ENCODE measurements around the gene TMEM53.
A peak's percentile ranks its signal among the peaks of the same experiment; 100 is the strongest.

The TMEM53 gene

DNA sequence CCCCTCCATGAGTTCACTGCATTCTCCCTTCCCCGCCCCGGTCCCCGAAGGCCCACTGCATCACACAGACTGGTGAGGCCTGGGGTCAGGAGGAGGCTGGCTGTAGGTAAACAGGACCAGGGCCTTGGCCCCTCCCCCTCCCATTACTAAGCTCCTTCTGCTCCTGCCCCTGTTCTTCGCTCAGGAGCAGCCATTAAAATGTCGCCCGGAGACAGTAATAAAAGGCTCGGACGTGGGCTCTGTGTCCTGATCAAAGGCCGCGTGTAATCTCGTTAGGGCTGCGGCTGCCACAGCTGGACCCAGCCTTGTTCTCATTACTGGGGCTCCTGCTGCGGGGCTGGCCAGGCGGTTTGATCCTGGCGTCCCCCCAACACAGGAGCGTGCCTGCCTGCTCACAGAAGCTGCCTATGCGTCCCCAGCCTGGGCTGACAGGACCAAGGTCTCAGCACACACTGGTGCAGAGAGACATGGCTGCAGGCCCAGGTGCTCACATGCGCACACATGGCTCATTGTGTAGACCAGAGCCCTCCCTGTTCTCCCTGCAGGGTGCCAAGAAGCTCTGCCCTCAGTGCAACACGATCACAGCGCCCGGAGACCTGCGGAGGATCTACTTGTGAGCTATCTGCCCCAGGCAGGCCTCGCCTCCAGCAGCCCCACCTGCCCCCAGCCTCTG lies 24.0 kb downstream of the TMEM53 start:
- Mint-ChIP-seq H3K36me3 (ENCODE audit: low read depth) (peaks cover 82% of the 10 kb centered on the region), H3K4me1 (ENCODE audit: low read depth) (no peaks in the 10 kb centered on the region), H3K27me3 (no peaks in the 10 kb centered on the region), H3K9me3 (no peaks in the 10 kb centered on the region), H3K27ac (peak overlapping the region; percentile 11), H3K4me3 (no peak overlapping the region)
- no peak for DNase-seq

DNA sequence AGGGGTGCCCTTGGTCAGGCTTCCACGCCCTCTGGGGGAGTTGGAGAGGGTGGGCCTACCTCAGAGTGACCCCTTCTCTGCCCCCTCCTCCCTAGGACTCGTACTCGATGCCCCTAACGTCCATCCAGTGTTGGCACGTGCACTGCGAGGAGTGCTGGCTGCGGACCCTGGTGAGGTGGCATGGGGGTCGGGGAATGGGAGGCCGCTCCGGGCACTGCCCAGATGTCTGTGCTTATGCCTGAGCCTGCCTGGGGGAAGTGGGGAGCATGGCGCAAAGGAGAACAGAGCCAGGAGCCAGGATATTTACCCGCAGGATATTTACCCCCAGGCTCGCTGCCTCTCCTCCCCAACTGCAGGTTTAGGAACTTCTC lies 24.5 kb downstream of the TMEM53 start:
- no peak for DNase-seq
- no peak overlapping the region for H3K27ac Mint-ChIP-seq
- peaks cover 86% of the 10 kb centered on the region for H3K36me3 Mint-ChIP-seq (ENCODE audit: low read depth)
- no peaks in the 10 kb centered on the region for H3K9me3 Mint-ChIP-seq
- H3K4me1 Mint-ChIP-seq (ENCODE audit: low read depth), result no peaks in the 10 kb centered on the region
- no peak overlapping the region for H3K4me3 Mint-ChIP-seq
- H3K27me3 Mint-ChIP-seq, result no peaks in the 10 kb centered on the region

DNA sequence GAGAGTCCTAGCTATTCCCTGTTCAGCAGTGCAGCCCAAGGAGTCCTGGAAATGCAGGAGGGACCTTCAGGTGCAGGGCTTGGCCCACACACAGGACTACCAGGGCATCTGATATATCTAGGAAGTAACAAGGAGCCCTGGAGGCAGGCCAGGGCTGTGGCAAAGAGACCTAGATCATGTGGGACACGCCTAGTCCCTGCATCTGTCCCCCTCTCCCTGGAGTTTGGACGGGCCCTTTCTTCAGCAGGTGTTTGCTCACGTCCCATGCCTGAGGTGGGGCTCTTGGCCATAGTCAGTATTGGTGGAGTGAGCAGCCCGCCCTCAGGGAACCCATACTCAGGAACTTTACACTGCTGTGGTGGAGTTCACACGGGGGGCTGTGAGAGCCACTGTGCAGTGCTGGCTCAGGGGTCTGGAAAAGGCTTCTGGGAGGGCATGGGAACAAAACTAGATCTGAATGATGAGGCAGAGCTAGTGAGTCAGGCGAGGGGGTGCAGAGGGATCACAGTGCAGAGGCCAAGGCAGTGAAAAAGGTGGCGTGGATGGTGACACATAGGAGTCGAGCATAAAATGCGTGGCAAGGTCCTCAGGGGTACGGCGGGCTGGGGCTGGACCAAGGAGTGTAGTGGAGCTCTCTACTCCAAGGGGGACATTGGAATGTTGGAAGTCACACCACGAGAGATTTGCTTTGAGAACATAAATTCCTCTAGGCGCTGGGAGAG lies 25.6 kb downstream of the TMEM53 start:
- peaks cover 90% of the 10 kb centered on the region for H3K36me3 Mint-ChIP-seq (ENCODE audit: low read depth)
- no peaks in the 10 kb centered on the region for H3K9me3 Mint-ChIP-seq
- H3K4me1 Mint-ChIP-seq (ENCODE audit: low read depth), result no peaks in the 10 kb centered on the region
- H3K27me3 Mint-ChIP-seq, result no peaks in the 10 kb centered on the region
- H3K27ac Mint-ChIP-seq, result peak overlapping the region; percentile 47
- DNase-seq, result no peak
- H3K4me3 Mint-ChIP-seq, result no peak overlapping the region

DNA sequence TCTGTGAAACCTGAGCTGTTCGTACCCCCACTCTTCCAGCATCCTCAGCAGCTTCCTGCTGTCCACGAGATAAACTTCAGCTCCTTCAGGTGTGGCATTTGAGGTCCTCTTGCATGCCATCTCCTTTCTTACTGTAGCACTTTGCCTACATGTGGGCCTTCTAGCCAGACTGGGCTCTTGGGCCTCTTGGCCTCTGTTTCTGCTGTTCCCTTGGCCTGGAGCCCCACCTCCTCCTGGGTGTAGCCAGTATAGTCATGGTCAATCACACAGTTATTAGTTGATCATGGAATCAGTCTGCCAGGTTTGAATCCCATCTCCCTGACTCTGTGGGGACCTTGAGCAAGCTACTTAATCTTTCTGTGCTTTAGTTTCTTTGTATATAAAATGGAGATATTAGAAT lies 26.4 kb downstream of the TMEM53 start:
- peaks cover 94% of the 10 kb centered on the region for H3K36me3 Mint-ChIP-seq (ENCODE audit: low read depth)
- no peaks in the 10 kb centered on the region for H3K4me1 Mint-ChIP-seq (ENCODE audit: low read depth)
- no peaks in the 10 kb centered on the region for H3K27me3 Mint-ChIP-seq
- DNase-seq, result no peak
- no peak overlapping the region for H3K4me3 Mint-ChIP-seq
- no peaks in the 10 kb centered on the region for H3K9me3 Mint-ChIP-seq
- peak overlapping the region; percentile 47 for H3K27ac Mint-ChIP-seq

DNA sequence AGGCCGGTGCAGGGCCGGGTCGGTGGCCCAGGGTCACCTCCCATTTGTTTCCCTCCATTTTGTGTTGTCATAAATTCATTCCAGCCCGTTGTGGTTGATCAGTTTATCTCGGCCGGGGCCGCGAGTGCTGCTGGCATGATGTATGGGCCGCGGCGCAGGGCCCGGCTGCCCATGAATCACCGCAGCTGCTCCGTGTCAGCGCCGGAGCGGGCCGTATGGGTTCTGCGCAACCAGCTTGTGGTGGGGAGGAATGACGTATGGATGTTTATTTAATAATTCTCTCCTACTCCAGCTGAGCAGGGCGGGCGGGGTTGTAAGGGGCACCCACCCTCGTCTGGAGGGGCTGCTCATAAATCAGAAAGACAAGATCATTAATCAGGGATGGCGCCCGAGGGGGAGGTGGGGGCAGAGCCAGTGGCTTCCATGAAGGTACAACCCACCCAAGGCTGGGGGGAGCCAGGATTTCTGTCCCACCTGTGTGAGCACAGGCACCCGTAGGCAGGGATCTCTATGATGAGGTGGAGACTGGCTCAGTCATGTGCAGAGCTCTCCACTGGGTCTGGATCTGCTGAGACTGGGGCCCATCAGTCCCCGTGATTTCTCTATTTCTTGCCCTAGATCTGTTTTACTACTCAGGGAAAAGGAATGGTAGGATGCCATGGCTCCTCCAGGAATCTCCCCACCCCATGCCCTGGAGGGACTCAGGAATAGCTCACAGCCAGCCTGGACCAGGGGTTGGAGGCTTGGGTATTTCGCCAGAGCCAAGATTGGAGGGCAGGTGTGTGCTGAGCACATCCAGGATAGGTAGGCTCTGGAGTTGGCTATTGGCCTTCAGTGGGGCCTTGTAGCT lies 27.8 kb downstream of the TMEM53 start:
- no peaks in the 10 kb centered on the region for H3K27me3 Mint-ChIP-seq
- peak overlapping the region; percentile 58 for H3K27ac Mint-ChIP-seq
- H3K4me1 Mint-ChIP-seq (ENCODE audit: low read depth), result peaks cover 3% of the 10 kb centered on the region
- no peaks in the 10 kb centered on the region for H3K9me3 Mint-ChIP-seq
- no peak for DNase-seq
- peaks cover 99% of the 10 kb centered on the region for H3K36me3 Mint-ChIP-seq (ENCODE audit: low read depth)
- no peak overlapping the region for H3K4me3 Mint-ChIP-seq

DNA sequence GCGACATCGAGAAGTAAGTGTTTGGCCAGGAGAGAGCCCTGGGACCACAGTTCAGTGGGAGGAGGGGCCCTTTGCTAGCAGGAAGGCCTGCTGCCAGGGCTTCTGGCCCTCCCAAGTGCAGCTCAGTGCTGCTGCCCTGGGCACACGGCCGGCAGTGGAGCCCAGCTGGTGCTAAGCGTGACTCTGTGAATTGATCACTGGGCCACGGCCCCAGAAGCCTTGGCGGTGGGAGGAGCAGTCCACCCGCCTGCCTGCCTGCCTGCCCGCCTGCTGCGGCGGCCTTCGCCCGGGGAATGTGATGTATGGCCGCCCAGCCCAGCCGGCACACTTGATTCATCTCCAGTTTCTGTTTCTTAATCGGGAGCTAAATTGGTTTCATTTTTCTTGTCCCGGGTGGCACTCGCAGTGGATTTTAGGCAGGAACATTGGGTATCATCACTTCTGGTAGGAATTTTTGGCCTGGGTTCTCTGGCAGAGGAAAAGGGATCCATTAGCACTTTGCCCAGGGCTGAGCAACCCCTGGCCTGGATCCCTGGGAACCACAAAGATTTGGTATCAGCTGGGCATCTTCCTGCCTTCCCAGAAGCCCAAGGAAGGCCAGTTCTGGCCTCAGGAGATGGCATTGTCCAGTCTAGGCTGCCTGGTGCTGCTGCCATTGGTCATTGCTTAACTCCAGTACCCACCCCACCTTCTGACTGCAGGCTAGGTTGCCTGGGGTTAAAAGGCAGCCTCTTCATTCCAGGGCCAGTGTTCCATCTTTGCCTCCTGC lies 28.6 kb downstream of the TMEM53 start:
- Mint-ChIP-seq H3K36me3 (ENCODE audit: low read depth) (peaks cover 99% of the 10 kb centered on the region), H3K4me3 (no peak overlapping the region), H3K27ac (peak overlapping the region; percentile 66), H3K27me3 (no peaks in the 10 kb centered on the region), H3K4me1 (ENCODE audit: low read depth) (peaks cover 5% of the 10 kb centered on the region), H3K9me3 (no peaks in the 10 kb centered on the region)
- DNase-seq, result no peak

DNA sequence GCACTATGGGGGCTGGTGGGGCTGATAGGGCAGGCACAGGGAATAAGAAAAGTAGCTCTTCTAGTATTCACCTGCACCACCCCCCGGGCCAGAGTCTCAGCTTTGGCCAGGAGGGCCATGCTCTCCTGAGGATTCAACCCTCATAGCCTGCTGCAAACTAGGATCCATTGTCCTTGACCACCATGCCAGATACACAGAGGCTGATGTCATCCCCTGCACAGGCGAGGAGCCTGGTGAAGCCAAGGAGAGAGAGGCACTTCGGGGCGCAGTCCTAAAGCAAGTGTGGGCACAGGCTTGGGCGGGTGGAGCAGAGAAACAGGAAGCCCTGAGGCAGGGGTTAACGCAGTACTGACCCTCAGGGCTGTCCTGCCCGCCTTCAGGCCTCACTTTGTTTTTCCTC lies 29.5 kb downstream of the TMEM53 start:
- Mint-ChIP-seq H3K9me3 (no peaks in the 10 kb centered on the region), H3K27me3 (no peaks in the 10 kb centered on the region), H3K4me1 (ENCODE audit: low read depth) (peaks cover 5% of the 10 kb centered on the region), H3K36me3 (ENCODE audit: low read depth) (peaks cover 99% of the 10 kb centered on the region), H3K4me3 (no peak overlapping the region), H3K27ac (peak overlapping the region; percentile 54)
- DNase-seq, result no peak

DNA sequence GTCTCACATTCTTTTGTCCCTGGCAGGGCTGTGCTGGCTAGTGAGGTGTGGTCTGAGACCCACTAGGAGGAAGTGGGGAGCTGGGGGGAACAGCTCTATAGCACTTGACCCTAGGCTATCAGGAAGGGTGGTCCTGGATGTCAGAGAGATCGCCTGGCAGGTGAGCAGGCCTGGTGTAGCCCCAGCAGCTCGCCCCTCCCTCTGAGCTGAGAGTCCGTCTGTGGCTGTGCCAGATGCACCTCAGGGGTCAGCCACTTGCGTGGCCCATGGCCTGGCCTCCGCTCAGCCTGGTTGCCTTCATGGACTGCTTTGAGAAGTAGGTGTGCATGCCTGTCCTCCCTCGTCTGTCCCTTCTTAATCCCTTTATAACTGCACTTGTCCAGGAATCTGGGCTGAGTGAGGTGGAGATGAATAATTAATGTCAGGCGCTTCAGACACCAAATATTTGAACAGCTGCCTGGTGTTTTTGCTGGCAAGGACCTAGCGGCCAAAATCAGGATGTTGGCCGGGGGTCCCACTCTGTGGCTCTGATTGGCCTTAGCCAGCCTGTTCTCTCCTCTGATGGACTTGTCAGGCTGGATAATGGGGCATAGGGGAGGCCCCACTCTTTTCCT lies 30.5 kb downstream of the TMEM53 start:
- Mint-ChIP-seq H3K4me1 (ENCODE audit: low read depth) (peaks cover 5% of the 10 kb centered on the region), H3K4me3 (no peak overlapping the region), H3K27me3 (no peaks in the 10 kb centered on the region), H3K36me3 (ENCODE audit: low read depth) (peaks cover 99% of the 10 kb centered on the region), H3K27ac (peak overlapping the region; percentile 24), H3K9me3 (no peaks in the 10 kb centered on the region)
- DNase-seq, result no peak

DNA sequence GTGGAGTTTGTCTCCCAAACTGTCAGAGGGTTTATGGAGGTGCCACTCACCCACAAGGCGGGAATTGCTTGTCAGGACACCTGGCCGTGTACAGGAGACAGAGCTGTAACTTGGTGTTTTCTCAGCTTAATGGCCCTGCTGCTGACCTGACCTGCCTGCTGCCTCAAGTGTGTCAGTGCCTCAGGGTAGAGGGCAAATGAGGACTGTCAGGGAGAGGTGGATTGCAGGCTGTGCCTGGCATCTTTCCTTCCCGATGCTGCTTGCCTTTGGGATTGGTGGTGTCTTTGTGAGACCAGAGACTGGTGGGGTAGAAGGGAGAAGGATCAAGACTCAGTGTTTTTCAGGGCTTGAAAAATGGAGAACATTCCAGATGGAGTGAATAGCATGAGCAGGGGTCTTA lies 31.4 kb downstream of the TMEM53 start:
- peak overlapping the region; percentile 53 for H3K27ac Mint-ChIP-seq

DNA sequence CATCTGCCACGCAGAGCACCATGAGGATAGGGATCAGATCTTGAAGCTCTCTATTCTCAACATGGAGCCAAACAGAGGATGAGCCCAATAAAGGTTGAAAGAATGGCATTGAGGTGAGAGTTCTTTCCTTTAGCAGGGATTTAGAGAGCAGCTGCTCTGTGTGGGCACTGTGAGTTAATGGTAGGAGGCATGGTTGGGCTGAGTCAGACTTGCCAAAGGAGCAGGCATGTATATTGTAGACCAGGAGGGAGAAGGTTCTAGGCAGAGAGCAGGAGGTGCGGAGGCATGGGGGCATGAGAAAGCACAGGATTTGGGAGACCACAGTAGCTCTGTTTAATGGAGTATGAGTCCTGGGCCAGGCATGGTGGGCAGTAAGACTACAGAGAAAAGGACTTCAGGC lies 32.0 kb downstream of the TMEM53 start:
- H3K9me3 Mint-ChIP-seq, result no peaks in the 10 kb centered on the region
- no peaks in the 10 kb centered on the region for H3K27me3 Mint-ChIP-seq
- peaks cover 99% of the 10 kb centered on the region for H3K36me3 Mint-ChIP-seq (ENCODE audit: low read depth)
- H3K27ac Mint-ChIP-seq, result peak overlapping the region; percentile 80
- peaks cover 5% of the 10 kb centered on the region for H3K4me1 Mint-ChIP-seq (ENCODE audit: low read depth)
- no peak for DNase-seq
- no peak overlapping the region for H3K4me3 Mint-ChIP-seq

More for the DNA sequence above, 31.4 kb downstream of the TMEM53 start:
- Mint-ChIP-seq H3K4me3 (no peak overlapping the region), H3K4me1 (ENCODE audit: low read depth) (peaks cover 5% of the 10 kb centered on the region), H3K27me3 (no peaks in the 10 kb centered on the region), H3K9me3 (no peaks in the 10 kb centered on the region), H3K36me3 (ENCODE audit: low read depth) (peaks cover 99% of the 10 kb centered on the region)
- DNase-seq, result no peak

DNA sequence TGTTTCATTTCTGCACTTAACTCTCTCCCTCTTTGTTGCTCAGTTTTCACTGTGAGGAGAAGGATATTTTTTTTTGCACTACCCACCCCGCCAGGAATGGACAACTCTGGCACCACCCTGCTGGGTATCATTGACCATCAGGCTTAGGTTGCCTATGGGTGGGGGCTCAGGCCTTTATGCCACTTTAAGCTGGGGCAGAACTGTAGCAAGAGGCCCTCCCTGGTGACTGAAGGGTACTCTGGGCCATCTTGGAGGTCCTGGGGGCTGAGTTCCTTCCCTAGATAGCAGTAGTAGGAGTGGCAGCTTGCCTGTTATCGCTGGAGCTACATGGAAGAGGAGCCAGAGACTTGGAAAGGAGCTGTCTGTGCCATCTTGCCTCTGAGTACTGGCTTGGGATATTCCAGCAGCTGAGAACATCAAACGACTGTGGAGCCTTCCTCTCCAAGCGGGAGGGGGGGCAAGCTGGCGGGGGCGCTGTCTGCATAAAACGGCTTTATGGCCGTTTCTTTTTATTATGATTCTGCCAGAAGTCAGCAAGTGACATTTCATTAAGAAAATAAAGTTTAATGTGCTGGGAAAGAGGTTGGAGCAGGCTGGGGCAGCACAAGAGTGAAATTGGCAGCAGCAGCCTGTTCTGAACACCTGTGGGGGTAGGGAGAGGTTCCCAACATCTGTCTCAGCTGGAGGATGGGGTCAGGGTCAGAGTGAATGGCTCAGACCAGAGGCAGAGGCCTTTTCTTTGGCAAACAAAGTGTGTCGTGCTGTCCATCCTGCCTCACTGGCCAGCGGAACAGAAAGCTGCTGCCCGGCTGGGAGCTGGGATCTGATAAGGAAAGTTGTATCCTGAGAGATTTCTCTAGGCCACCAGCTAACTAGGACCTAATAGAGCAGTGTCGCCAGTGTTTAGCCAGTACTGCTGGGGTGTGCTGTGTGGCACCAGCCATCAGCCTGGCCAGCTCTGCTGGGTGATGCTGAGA lies 32.9 kb downstream of the TMEM53 start:
- Mint-ChIP-seq H3K27me3 (no peaks in the 10 kb centered on the region), H3K36me3 (ENCODE audit: low read depth) (peaks cover 99% of the 10 kb centered on the region), H3K27ac (peak overlapping the region; percentile 80), H3K4me1 (ENCODE audit: low read depth) (peaks cover 9% of the 10 kb centered on the region), H3K4me3 (no peak overlapping the region), H3K9me3 (no peaks in the 10 kb centered on the region)
- DNase-seq, result no peak

DNA sequence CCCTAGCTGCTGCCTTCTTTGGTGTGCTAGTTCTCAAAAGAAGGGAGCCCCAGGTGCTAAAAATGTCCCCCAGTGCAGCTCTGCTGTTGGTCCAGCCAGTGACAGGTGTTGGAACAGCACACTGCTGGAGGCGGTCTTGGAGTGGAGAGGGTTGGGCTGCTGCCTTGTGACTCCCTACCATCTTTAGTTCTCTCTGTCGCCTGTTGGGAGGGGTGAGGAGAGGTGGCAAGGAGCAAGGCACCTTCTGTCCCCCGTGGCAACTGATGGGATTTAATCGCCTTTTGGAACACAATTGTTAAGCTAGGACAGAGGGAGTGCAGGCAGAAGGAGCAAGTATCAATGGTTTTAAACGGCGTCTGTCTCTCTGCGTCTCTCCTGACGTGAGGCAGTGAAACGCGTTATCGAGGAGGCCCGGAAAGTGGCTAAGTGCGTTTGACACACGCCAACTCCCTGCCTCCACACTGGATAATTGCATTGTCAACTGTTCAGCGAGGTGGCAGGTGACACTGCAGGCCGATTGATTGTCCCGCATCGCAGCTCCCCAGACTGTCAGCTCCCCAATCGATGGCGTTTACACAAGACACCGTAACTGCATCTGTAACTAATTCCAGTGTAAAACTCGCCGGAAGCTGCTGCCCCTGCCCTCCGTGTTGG lies 34.0 kb downstream of the TMEM53 start:
- Mint-ChIP-seq H3K4me1 (ENCODE audit: low read depth) (peaks cover 15% of the 10 kb centered on the region), H3K9me3 (no peaks in the 10 kb centered on the region), H3K36me3 (ENCODE audit: low read depth) (peaks cover 100% of the 10 kb centered on the region)

More for the DNA sequence above, 34.0 kb downstream of the TMEM53 start:
- Mint-ChIP-seq H3K27ac (peak overlapping the region; percentile 20), H3K27me3 (no peaks in the 10 kb centered on the region), H3K4me3 (no peak overlapping the region)
- DNase-seq, result no peak
